H7 (cell line): ENCODE results near the gene OR2A14. TPM values are rescaled to one million over a fixed set of nuclear protein-coding genes. Genes with fewer than 3 reads are reported as not detected.

Source experiments
- total RNA-seq: library from RNA; depleted of rRNA; stranded (reverse); fragments of >200 nt; shearing (Covaris generic); gene quantifications from 2 replicates; pipeline ENCODE4 v1.2.3, GENCODE V29; 2014; rRNA removed

The OR2A14 gene
- total RNA-seq, 1 experiment from 2014 or later: not detected

Other genes with a start within 250 kb of the OR2A14 start
- gene TCAF1, start 221.0 kb upstream of the OR2A14 start, total RNA-seq: 22.6 and 38.2 TPM in 2 replicates
- gene OR2F2, start 187.9 kb upstream of the OR2A14 start, total RNA-seq: not detected in 2 replicates
- gene OR2F1, start 168.3 kb upstream of the OR2A14 start, total RNA-seq: not detected in 2 replicates
- not detected in 2 replicates for gene OR6B1, start 122.9 kb upstream of the OR2A14 start, total RNA-seq
- not detected in 2 replicates for gene OR2A5, start 74.2 kb upstream of the OR2A14 start, total RNA-seq
- gene OR2A25, start 53.4 kb upstream of the OR2A14 start, total RNA-seq: not detected in 2 replicates
- not detected in 2 replicates for gene OR2A12, start 36.9 kb upstream of the OR2A14 start, total RNA-seq
- not detected in 2 replicates for gene OR2A2, start 13.6 kb upstream of the OR2A14 start, total RNA-seq
- 4.9 and 7.5 TPM in 2 replicates for gene CTAGE4, start 60.3 kb downstream of the OR2A14 start, total RNA-seq
- gene ARHGEF35, start 72.7 kb downstream of the OR2A14 start, total RNA-seq: 1.4 and 1.6 TPM in 2 replicates
- gene OR2A42, start 116.4 kb downstream of the OR2A14 start, total RNA-seq: not detected in 2 replicates
- gene OR2A7, start 141.6 kb downstream of the OR2A14 start, total RNA-seq: 2.0 TPM in 2 replicates
- not detected in 2 replicates for gene CTAGE8, start 146.1 kb downstream of the OR2A14 start, total RNA-seq
- gene OR2A1, start 189.2 kb downstream of the OR2A14 start, total RNA-seq: 0.74 TPM in 1 of 2 replicates, not detected in the other
- 10.4 and 15.9 TPM in 2 replicates for gene ARHGEF5, start 232.2 kb downstream of the OR2A14 start, total RNA-seq